Gastroesophageal sphincter (tissue), 4 donors: ENCODE results near the gene MXD4. TPM values are rescaled to one million over a fixed set of nuclear protein-coding genes. Genes with fewer than 3 reads are reported as not detected.

Source experiments
- ATAC-seq: fragments of 150-250 bp; one replicate; pipeline ENCODE4 v1.9.1; 2016; ENCODE audit warnings: mild to moderate bottlenecking, moderate library complexity
- H3K27ac ChIP-seq, 4 donors: fragments of 200-600 bp; sonication (generic) in 3 of 4; 1 replicate in 3 of 4; 2 replicates in 1 of 4; pipeline ENCODE4 v1.5.1; 2016 to 2019
- H3K27me3 ChIP-seq: fragments of 200-600 bp; sonication (generic); one replicate; pipeline ENCODE4 v1.5.1; 2019
- H3K36me3 ChIP-seq, 2 donors: fragments of 200-600 bp; sonication (generic); one replicate each; pipeline ENCODE4 v1.5.1; 2019; ENCODE audit warnings: control low read depth in 1 of 2
- H3K4me1 ChIP-seq, 3 donors: fragments of 200-600 bp; sonication (generic); 1 replicate in 2 of 3; 2 replicates in 1 of 3; pipeline ENCODE4 v1.5.1; 2016 to 2019; ENCODE audit warnings: control low read depth in 2 of 3
- H3K4me3 ChIP-seq, 2 donors: fragments of 200-600 bp; sonication (generic); one replicate each; pipeline ENCODE4 v1.5.1; 2019; ENCODE audit warnings: mild to moderate bottlenecking in 1 of 2, moderate library complexity in 1 of 2
- H3K9me3 ChIP-seq, 3 donors: fragments of 200-600 bp; sonication (generic); one replicate each; pipeline ENCODE4 v1.5.1; 2017 to 2019; ENCODE audit warnings: control low read depth in 2 of 3
- EP300 ChIP-seq: sonication (generic); formaldehyde crosslinking; IDR thresholded peaks from one replicate; pipeline ENCODE4 v1.6.1; 2017; ENCODE audit warnings: antibody characterized with exemption, mild to moderate bottlenecking
- POLR2A ChIP-seq, 2 donors: fragments of 450-650 bp; IDR thresholded peaks; one replicate each; pipeline ENCODE4 v1.6.1; 2017; ENCODE audit warnings: antibody characterized with exemption in 2 of 2, mild to moderate bottlenecking in 2 of 2, moderate library complexity in 1 of 2
- POLR2AphosphoS5 ChIP-seq: sonication (generic); formaldehyde crosslinking; IDR thresholded peaks from one replicate; pipeline ENCODE4 v1.6.1; 2017; ENCODE audit warnings: antibody characterized with exemption
- WGBS, 2 donors: methylation state at CpG; one replicate each; pipeline ENCODE4 v1.1.5; 2018; ENCODE audit warnings: low coverage in 1 of 2; 5-methylcytosine and 5-hydroxymethylcytosine counted together
- total RNA-seq, 4 donors: library from RNA; depleted of rRNA; stranded (reverse); fragments of >200 nt; gene quantifications; one replicate each; pipeline ENCODE4 v1.1.0, GENCODE V29; 2016
- TF ChIP-seq, protein P1 (sequence below), 4 experiments: fragments of 200-600 bp in 2 of 4; fragments of 450-650 bp in 2 of 4; sonication (generic) in 1 of 4; IDR thresholded peaks; one replicate each; pipeline ENCODE4 v1.5.1; 2017 to 2019; ENCODE audit warnings: antibody characterized with exemption in 4 of 4, mild to moderate bottlenecking in 2 of 4, moderate library complexity in 2 of 4

The MXD4 gene
- total RNA-seq, 4 donors from 2014 or later = 36.1 to 76.2 (median 55.6) TPM

DNA sequence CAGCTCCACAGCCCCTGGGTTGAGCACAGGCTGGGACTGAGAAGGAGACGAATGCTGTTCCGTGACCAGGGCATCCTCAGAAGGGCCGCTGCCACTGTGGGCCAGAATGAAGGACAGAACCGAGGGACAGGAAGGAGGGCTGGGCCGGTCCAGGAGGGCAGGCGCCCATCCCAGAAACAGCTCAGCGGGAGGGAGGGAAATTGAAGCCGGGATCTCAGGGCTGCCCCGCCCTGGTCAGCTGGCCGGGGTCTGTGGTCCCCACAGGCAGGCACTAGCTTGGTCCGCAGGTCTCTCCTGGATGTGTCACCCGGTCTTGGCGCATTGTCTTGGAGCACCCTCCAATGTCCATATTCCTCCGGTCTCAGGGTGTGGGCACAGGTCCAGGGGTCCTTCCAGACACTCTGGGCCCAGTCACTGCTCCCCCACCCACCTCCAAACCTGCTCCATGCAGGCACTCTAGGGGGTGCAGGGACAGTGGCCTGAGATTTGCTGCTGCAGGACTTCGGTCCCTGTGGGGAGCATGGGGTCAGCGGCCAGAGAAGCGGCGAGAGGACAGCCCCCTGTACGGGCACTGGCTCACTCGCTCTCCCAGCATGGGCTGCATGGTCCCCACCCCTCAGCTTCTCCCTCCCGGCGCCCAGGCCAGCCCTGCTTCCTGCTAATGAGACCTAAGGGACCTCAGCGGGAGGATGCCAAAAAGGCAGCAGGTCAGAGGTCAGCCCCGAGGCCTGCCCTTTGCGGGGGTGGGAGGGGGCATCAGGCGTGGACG lies 23.9 kb upstream of the MXD4 start:
- no peak for ATAC-seq
- Histone ChIP-seq H3K27ac (no peak overlapping the region), H3K4me1 (no peaks in the 10 kb centered on the region), H3K36me3 (no peaks in the 10 kb centered on the region), H3K9me3 (no peaks in the 10 kb centered on the region), H3K4me3 (no peak overlapping the region), H3K27me3 (no peaks in the 10 kb centered on the region)
- no peak for TF ChIP-seq POLR2A (IDR thresholded peaks at IDR 0.05)
- TF ChIP-seq POLR2AphosphoS5 = no peak
- no peak for TF ChIP-seq EP300
- TF ChIP-seq, protein P1, sequence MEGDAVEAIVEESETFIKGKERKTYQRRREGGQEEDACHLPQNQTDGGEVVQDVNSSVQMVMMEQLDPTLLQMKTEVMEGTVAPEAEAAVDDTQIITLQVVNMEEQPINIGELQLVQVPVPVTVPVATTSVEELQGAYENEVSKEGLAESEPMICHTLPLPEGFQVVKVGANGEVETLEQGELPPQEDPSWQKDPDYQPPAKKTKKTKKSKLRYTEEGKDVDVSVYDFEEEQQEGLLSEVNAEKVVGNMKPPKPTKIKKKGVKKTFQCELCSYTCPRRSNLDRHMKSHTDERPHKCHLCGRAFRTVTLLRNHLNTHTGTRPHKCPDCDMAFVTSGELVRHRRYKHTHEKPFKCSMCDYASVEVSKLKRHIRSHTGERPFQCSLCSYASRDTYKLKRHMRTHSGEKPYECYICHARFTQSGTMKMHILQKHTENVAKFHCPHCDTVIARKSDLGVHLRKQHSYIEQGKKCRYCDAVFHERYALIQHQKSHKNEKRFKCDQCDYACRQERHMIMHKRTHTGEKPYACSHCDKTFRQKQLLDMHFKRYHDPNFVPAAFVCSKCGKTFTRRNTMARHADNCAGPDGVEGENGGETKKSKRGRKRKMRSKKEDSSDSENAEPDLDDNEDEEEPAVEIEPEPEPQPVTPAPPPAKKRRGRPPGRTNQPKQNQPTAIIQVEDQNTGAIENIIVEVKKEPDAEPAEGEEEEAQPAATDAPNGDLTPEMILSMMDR (IDR thresholded peaks at IDR 0.05) = no peak
- no CpG with 5 or more reads among the region's 27 CpGs for WGBS, 2 donors

DNA sequence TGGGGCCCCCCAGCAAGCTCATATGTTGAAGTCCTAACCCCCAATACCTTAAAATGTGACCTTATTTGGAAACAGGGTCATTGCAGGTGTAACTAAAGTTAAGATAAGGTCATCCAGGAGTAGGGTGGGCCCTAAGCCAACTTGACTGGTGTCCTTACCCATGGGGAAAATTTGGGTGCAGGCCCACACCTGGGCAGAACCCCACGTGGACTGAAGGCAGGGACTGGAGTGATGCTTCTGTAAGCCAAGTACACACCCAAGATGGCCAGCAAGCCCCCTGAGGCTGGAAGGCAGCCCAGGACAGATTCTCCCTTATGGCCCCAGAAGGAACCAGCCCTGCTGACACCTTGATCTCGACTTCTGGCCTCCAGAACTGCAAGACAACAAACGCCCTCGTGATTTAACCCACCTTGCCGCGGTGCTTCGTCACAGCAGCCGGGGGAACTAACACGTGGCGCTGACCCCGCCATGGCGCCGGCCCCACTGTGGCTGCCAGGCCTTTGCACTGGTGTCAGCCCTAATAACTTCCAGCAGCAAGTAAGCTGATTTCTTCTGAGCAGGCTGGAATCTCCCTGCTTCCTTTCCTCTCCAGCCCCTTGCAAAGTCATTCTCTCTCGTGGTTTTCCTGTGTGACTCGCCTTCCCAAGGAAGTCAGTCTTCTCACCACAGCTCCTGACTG lies 23.2 kb upstream of the MXD4 start:
- WGBS, 2 donors = 92 to 96% methylated on average over 4 to 11 of the region's 15 CpGs
- Histone ChIP-seq H3K27ac (no peak overlapping the region), H3K27me3 (no peaks in the 10 kb centered on the region), H3K4me1 (no peaks in the 10 kb centered on the region), H3K9me3 (no peaks in the 10 kb centered on the region), H3K4me3 (no peak overlapping the region), H3K36me3 (no peaks in the 10 kb centered on the region)
- TF ChIP-seq POLR2AphosphoS5 = no peak
- ATAC-seq = no peak

DNA sequence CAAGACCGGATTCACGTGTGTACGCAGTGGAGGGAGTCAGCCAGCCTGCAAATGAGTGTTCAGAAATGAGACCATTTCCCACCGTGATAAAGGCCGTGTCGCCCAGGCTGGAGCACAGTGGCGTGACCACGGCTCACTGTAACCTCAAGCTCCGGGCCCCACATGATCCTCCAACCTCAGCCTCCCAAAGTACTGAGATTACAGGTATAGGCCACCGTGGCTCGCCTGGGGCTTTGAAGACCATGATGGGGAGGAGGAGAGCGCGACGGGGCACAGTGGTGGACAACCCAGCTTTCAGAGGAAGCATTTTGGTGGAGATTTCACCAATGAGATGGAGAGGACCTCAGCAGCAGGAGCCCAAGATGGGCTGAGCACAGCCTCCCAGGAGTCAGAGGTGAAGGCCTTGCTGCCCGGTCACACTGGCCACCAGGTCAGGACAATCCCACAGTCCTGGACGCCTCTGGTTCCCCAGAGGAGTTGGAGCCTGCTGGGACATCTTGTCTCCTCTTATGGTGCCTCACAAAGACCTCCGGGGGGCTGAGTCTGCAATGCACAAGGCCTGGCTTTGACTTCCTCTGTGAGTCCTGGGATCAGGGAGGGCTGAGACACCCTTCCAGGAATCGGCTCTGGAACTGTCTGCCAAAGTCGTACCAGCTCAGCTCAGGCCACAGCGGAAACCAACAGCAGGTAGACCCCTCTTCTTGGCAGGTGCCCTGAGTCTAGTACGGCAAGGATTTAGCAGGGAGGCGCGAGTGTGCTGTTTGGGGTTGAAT lies 22.4 kb upstream of the MXD4 start:
- Histone ChIP-seq H3K27me3 (no peaks in the 10 kb centered on the region), H3K4me1 (no peaks in the 10 kb centered on the region), H3K27ac (no peak overlapping the region), H3K9me3 (no peaks in the 10 kb centered on the region), H3K4me3 (no peak overlapping the region), H3K36me3 (no peaks in the 10 kb centered on the region)
- WGBS, 2 donors = 100% methylated on average over 2 of the region's 23 CpGs; no CpG with 5 or more reads in 1 of the 2 donors
- ATAC-seq = no peak
- TF ChIP-seq EP300 = no peak
- TF ChIP-seq POLR2A (IDR thresholded peaks at IDR 0.05) = no peak
- TF ChIP-seq, protein P1 (IDR thresholded peaks at IDR 0.05) = no peak
- TF ChIP-seq POLR2AphosphoS5 = no peak

DNA sequence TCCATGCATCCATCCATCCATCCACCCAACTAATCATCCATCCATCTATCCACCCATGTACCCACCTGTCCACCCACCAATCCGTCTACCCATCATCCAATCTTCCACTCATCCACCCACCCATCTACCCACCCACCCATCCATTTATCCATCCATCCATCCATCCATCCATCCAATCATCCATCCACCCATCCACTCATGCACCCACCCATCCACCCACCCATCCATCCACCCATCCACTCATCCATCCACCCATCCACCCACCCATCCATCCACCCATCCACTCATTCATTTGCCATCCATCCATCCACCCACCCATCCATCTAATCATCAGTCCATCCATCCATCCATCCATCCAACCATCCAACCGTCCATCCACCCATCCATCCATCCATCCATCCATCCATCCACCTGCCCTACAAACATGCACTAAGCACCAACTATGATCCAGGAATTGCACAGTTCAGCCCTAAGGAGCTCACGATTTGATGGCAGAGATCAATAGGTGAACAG lies 21.3 kb upstream of the MXD4 start:
- Histone ChIP-seq H3K9me3 (no peaks in the 10 kb centered on the region), H3K4me3 (no peak overlapping the region), H3K4me1 (no peaks in the 10 kb centered on the region), H3K27ac (no peak overlapping the region), H3K36me3 (no peaks in the 10 kb centered on the region), H3K27me3 (no peaks in the 10 kb centered on the region)
- no peak for ATAC-seq
- no peak for TF ChIP-seq EP300
- TF ChIP-seq POLR2A (IDR thresholded peaks at IDR 0.05) = no peak
- TF ChIP-seq, protein P1 (IDR thresholded peaks at IDR 0.05) = no peak
- WGBS, 2 donors = 90 to 95% methylated on average over 2 of the region's 3 CpGs

DNA sequence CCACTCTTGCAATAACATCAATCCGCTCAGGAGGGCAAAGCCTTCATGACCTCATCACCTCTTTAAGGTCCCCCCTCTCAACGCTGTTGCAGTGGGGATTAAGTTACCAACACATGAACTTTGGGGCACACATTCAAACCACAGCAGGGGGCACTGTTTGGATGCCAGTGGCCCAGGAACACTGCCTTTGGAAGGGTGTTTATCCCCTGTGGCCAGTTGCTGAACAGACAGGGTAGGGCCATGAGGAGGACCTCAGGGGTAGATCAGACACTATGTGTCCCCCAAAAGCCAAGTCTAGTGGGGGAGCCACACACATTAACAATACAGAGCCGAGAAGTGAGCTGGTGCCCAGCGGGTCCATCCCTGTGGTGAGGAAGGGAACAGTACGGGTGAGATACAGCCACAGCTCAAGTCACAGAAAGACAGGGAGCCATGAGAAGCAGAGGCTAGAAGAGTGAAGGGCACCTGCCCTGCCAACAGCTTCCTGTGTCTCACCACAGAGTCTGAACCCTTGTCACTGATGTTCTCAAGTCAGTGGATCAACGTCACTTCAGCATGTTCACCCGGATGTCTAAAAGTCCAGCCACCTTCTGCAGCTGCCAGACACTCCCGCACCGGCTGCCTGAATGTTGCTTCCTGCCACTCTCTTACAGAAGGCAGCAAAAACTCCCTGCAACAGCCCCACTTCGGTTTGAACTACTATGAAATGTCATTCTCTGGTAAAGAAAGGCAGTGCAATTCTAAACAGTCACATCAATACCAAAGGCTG lies 19.9 kb upstream of the MXD4 start:
- Histone ChIP-seq H3K4me1 (no peaks in the 10 kb centered on the region), H3K27me3 (no peaks in the 10 kb centered on the region), H3K36me3 (no peaks in the 10 kb centered on the region), H3K9me3 (no peaks in the 10 kb centered on the region), H3K4me3 (no peak overlapping the region), H3K27ac (no peak overlapping the region)
- WGBS, 2 donors = 62 to 74% methylated on average over 7 to 10 of the region's 10 CpGs
- no peak for ATAC-seq
- TF ChIP-seq POLR2AphosphoS5 (no peak), EP300 (no peak), POLR2A (IDR thresholded peaks at IDR 0.05) (no peak)
- TF ChIP-seq, protein P1 (IDR thresholded peaks at IDR 0.05) = no peak
